ENCODE data around the gene CACNA2D4.

The CACNA2D4 gene

DNA sequence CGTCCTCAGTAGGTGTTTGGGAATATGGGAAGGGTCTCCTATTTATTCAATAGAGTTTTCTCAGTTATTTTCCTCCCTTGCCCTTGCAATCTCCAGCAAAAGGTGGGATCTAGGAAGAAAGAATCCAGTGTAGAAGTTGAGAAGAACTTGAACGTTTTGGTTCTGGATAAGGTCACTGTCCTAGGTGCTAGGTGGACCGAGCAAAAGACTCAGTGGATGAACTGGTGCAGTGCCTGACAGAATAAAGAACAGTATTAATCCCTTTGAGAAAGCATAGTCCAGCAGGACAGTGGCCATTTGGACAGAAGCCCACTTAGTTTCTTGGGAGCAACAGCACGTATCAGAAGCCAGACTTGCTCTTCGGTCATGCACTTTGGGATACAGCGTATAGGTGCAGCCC is 130.7 kb downstream of the CACNA2D4 start:
- Histone ChIP-seq H4K20me1 (ENCODE audit: insufficient read depth, low read length) (no peaks in the 10 kb centered on the region), H3K36me3 (replicated peaks; ENCODE audit: low read depth, low read length) (peaks cover 11% of the 10 kb centered on the region), H2AFZ (ENCODE audit: low read depth, low read length) (no peak overlapping the region), H3K4me3 (ENCODE audit: low read length) (no peak overlapping the region), H3K9me3 (ENCODE audit: insufficient read depth, low read length) (no peaks in the 10 kb centered on the region), H3K9ac (ENCODE audit: low read length) (no peak overlapping the region), H3K4me2 (ENCODE audit: low read length) (no peak overlapping the region), H3K27me3 (ENCODE audit: low read depth, low read length) (no peaks in the 10 kb centered on the region), H3K4me1 (ENCODE audit: low read length) (no peaks in the 10 kb centered on the region), H3K79me2 (ENCODE audit: low read length) (no peaks in the 10 kb centered on the region), H3K27ac (ENCODE audit: low read length) (no peak overlapping the region)
- no peak for TF ChIP-seq CTCF (IDR thresholded peaks at IDR 0.05; ENCODE audit: low read depth, low read length)
- no peak for TF ChIP-seq EZH2phosphoT487 (IDR thresholded peaks at IDR 0.05; ENCODE audit: low read depth)

- H4K20me1 ChIP-seq (ENCODE audit: insufficient read depth, low read length) = peaks cover 4% of the 10 kb centered on the region; the same call in 1 of the 2 replicates
- H3K4me1 ChIP-seq (ENCODE audit: low read length) = no peaks in the 10 kb centered on the region
- no peak overlapping the region for H3K4me3 ChIP-seq (ENCODE audit: low read length)
- no peak overlapping the region for H3K27ac ChIP-seq (ENCODE audit: low read length)
- H3K36me3 ChIP-seq (replicated peaks; ENCODE audit: low read depth, low read length) = peaks cover 27% of the 10 kb centered on the region
- no peaks in the 10 kb centered on the region for H3K9me3 ChIP-seq (ENCODE audit: insufficient read depth, low read length)
- TF ChIP-seq EZH2phosphoT487 (IDR thresholded peaks at IDR 0.05; ENCODE audit: low read depth) = no peak
- no peak for TF ChIP-seq CTCF (IDR thresholded peaks at IDR 0.05; ENCODE audit: low read depth, low read length)
- no peaks in the 10 kb centered on the region for H3K79me2 ChIP-seq (ENCODE audit: low read length)
- no peak overlapping the region for H3K9ac ChIP-seq (ENCODE audit: low read length)
- H3K4me2 ChIP-seq (ENCODE audit: low read length) = no peak overlapping the region
- H3K27me3 ChIP-seq (ENCODE audit: low read depth, low read length) = no peaks in the 10 kb centered on the region
- no peak overlapping the region for H2AFZ ChIP-seq (ENCODE audit: low read depth, low read length)
Measured at GRCh38 chr12:1782215-1782614, 136.2 kb downstream of the CACNA2D4 start.

DNA sequence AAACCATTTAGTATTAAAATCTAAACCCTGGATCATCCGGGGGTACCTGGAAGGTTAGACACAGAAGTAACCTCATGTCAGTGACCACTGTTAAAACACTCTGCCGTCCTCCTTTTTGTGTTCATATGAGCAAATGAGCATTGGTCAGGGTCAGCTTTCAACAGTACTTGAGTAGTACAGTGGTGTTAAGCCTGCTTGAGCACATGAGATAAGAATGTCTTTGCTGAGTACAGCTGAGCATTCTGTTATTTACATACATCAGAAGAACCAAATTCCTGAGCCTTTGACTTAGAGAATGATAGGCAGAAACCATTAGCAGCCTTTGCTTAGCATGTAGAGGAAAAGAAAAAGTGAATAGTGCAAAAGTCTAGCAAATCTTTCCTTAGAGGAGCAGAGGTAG is 136.7 kb downstream of the CACNA2D4 start:
- Histone ChIP-seq H3K36me3 (replicated peaks; ENCODE audit: low read depth, low read length) (peaks cover 27% of the 10 kb centered on the region), H3K4me3 (ENCODE audit: low read length) (no peak overlapping the region), H3K4me1 (ENCODE audit: low read length) (no peaks in the 10 kb centered on the region), H3K79me2 (ENCODE audit: low read length) (no peaks in the 10 kb centered on the region), H2AFZ (ENCODE audit: low read depth, low read length) (no peak overlapping the region), H3K9ac (ENCODE audit: low read length) (no peak overlapping the region), H3K9me3 (ENCODE audit: insufficient read depth, low read length) (no peaks in the 10 kb centered on the region), H4K20me1 (ENCODE audit: insufficient read depth, low read length) (peaks cover 4% of the 10 kb centered on the region; the same call in 1 of the 2 replicates), H3K4me2 (ENCODE audit: low read length) (no peak overlapping the region), H3K27me3 (ENCODE audit: low read depth, low read length) (no peaks in the 10 kb centered on the region), H3K27ac (ENCODE audit: low read length) (no peak overlapping the region)
- TF ChIP-seq CTCF (IDR thresholded peaks at IDR 0.05; ENCODE audit: low read depth, low read length) (no peak), EZH2phosphoT487 (IDR thresholded peaks at IDR 0.05; ENCODE audit: low read depth) (no peak)

GRCh38 chr12:1779783-1780182 is 138.7 kb downstream of the CACNA2D4 start:
- Histone ChIP-seq H3K79me2 (ENCODE audit: low read length) (no peaks in the 10 kb centered on the region), H3K4me2 (ENCODE audit: low read length) (no peak overlapping the region), H3K4me1 (ENCODE audit: low read length) (no peaks in the 10 kb centered on the region), H3K4me3 (ENCODE audit: low read length) (no peak overlapping the region), H3K9ac (ENCODE audit: low read length) (no peak overlapping the region), H3K27ac (ENCODE audit: low read length) (no peak overlapping the region), H3K9me3 (ENCODE audit: insufficient read depth, low read length) (no peaks in the 10 kb centered on the region), H3K36me3 (replicated peaks; ENCODE audit: low read depth, low read length) (peaks cover 22% of the 10 kb centered on the region), H4K20me1 (ENCODE audit: insufficient read depth, low read length) (peaks cover 7% of the 10 kb centered on the region), H3K27me3 (ENCODE audit: low read depth, low read length) (no peaks in the 10 kb centered on the region), H2AFZ (ENCODE audit: low read depth, low read length) (no peak overlapping the region)
- no peak for TF ChIP-seq EZH2phosphoT487 (IDR thresholded peaks at IDR 0.05; ENCODE audit: low read depth)
- TF ChIP-seq CTCF (IDR thresholded peaks at IDR 0.05; ENCODE audit: low read depth, low read length) = no peak
